ENCODE measurements around the gene CAPN9.

Gene CAPN9

GRCh38 chr1:230836793-230837192 is 89.6 kb downstream of the CAPN9 start:
- Histone ChIP-seq H3K9me2 (ENCODE audit: low read depth, low read length) (no peaks in the 10 kb centered on the region), H3K27me3 (ENCODE audit: insufficient read depth, low read length) (peaks cover 7% of the 10 kb centered on the region; the same call in 1 of the 2 replicates), H3F3A (ENCODE audit: insufficient read depth, low read length) (no peaks in the 10 kb centered on the region), H4K20me1 (ENCODE audit: insufficient read depth, low read length) (no peaks in the 10 kb centered on the region), H3K27ac (ENCODE audit: low read depth, low read length, poor library complexity, severe bottlenecking) (no peak overlapping the region), H3K36me3 (ENCODE audit: insufficient read depth, low read length) (no peaks in the 10 kb centered on the region), H3K79me2 (ENCODE audit: insufficient read depth, low read length) (no peaks in the 10 kb centered on the region), H3K4me2 (ENCODE audit: low read length) (no peak overlapping the region), H3K4me3 (ENCODE audit: low read depth, low read length, poor library complexity, severe bottlenecking) (no peak overlapping the region), H3K9ac (ENCODE audit: low read length) (no peak overlapping the region), H3K9me3 (ENCODE audit: low read length) (no peaks in the 10 kb centered on the region), H2AFZ (ENCODE audit: low read length) (no peak overlapping the region), H3K4me1 (ENCODE audit: insufficient read depth, low read length, severe bottlenecking) (no peaks in the 10 kb centered on the region)
- TF ChIP-seq EZH2 (IDR thresholded peaks at IDR 0.05; ENCODE audit: borderline replicate concordance, low read length) (no peak), CTCF (IDR thresholded peaks at IDR 0.05; ENCODE audit: low read length) (no peak)

GRCh38 chr1:230839173-230839572 is 92.0 kb downstream of the CAPN9 start:
- no peaks in the 10 kb centered on the region for H3K9me2 ChIP-seq (ENCODE audit: low read depth, low read length)
- no peak overlapping the region for H3K27ac ChIP-seq (ENCODE audit: low read depth, low read length, poor library complexity, severe bottlenecking)
- no peak overlapping the region for H3K4me3 ChIP-seq (ENCODE audit: low read depth, low read length, poor library complexity, severe bottlenecking)
- H3K27me3 ChIP-seq (ENCODE audit: insufficient read depth, low read length): 0 out of 2 replicates have a peak, but pooled peaks cover 3% of the 10 kb centered on the region
- no peaks in the 10 kb centered on the region for H3K79me2 ChIP-seq (ENCODE audit: insufficient read depth, low read length)
- H3K36me3 ChIP-seq (ENCODE audit: insufficient read depth, low read length): no peaks in the 10 kb centered on the region
- H3F3A ChIP-seq (ENCODE audit: insufficient read depth, low read length): no peaks in the 10 kb centered on the region
- H3K4me1 ChIP-seq (ENCODE audit: insufficient read depth, low read length, severe bottlenecking): no peaks in the 10 kb centered on the region
- no peak for TF ChIP-seq CTCF (IDR thresholded peaks at IDR 0.05; ENCODE audit: low read length)
- no peak for TF ChIP-seq EZH2 (IDR thresholded peaks at IDR 0.05; ENCODE audit: borderline replicate concordance, low read length)
- no peak overlapping the region for H3K9ac ChIP-seq (ENCODE audit: low read length)
- no peaks in the 10 kb centered on the region for H3K9me3 ChIP-seq (ENCODE audit: low read length)
- H2AFZ ChIP-seq (ENCODE audit: low read length): no peak overlapping the region
- H4K20me1 ChIP-seq (ENCODE audit: insufficient read depth, low read length): no peaks in the 10 kb centered on the region
- no peak overlapping the region for H3K4me2 ChIP-seq (ENCODE audit: low read length)

GRCh38 chr1:230842801-230843200 is 95.6 kb downstream of the CAPN9 start:
- H4K20me1 ChIP-seq (ENCODE audit: insufficient read depth, low read length): no peaks in the 10 kb centered on the region
- H3K4me2 ChIP-seq (ENCODE audit: low read length): no peak overlapping the region
- no peak overlapping the region for H3K9ac ChIP-seq (ENCODE audit: low read length)
- no peaks in the 10 kb centered on the region for H3K9me3 ChIP-seq (ENCODE audit: low read length)
- H3K36me3 ChIP-seq (ENCODE audit: insufficient read depth, low read length): no peaks in the 10 kb centered on the region
- no peaks in the 10 kb centered on the region for H3K9me2 ChIP-seq (ENCODE audit: low read depth, low read length)
- H3K79me2 ChIP-seq (ENCODE audit: insufficient read depth, low read length): no peaks in the 10 kb centered on the region
- H3K4me1 ChIP-seq (ENCODE audit: insufficient read depth, low read length, severe bottlenecking): no peaks in the 10 kb centered on the region
- H2AFZ ChIP-seq (ENCODE audit: low read length): no peak overlapping the region
- H3F3A ChIP-seq (ENCODE audit: insufficient read depth, low read length): no peaks in the 10 kb centered on the region
- no peaks in the 10 kb centered on the region for H3K27me3 ChIP-seq (ENCODE audit: insufficient read depth, low read length)
- TF ChIP-seq CTCF (IDR thresholded peaks at IDR 0.05; ENCODE audit: low read length) (no peak), EZH2 (IDR thresholded peaks at IDR 0.05; ENCODE audit: borderline replicate concordance, low read length) (no peak)
- H3K27ac ChIP-seq (ENCODE audit: low read depth, low read length, poor library complexity, severe bottlenecking): no peak overlapping the region
- H3K4me3 ChIP-seq (ENCODE audit: low read depth, low read length, poor library complexity, severe bottlenecking): no peak overlapping the region

Measured in OCI-LY1 (cell line).